Keratinocyte (primary cell): ENCODE results near the gene CLEC2D. TPM values are rescaled to one million over a fixed set of nuclear protein-coding genes. Genes with fewer than 3 reads are reported as not detected.

Experiments used
- DNase-seq: peaks from one replicate; pipeline ENCODE4 v3.0.0-alpha.2; 2011; ENCODE audit warnings: low read depth, missing footprints, low spot score
- FAIRE-seq: peaks from 2 replicates; lab custom pipeline; 2011; peaks lifted over from hg19 to GRCh38; lab: Jason Lieb, UNC
- H2AFZ ChIP-seq: 2 replicates; pipeline ENCODE4 v1.6.0; 2012; ENCODE audit warnings: low read length, control low read depth, inconsistent platforms; ENCODE audit not compliant: control insufficient read depth
- H3K27ac ChIP-seq: 2 replicates; pipeline ENCODE4 v1.5.1; 2011; ENCODE audit warnings: low read length; ENCODE audit not compliant: control insufficient read depth, insufficient read depth
- H3K27me3 ChIP-seq: 3 replicates; pipeline ENCODE4 v1.6.0; 2011; ENCODE audit warnings: low read length; ENCODE audit not compliant: control insufficient read depth, insufficient read depth; ENCODE audit errors: extremely low read depth
- H3K36me3 ChIP-seq, 2 experiments: 2 replicates in 1 of 2; 3 replicates in 1 of 2; pipeline ENCODE4 v1.5.1; 2011; ENCODE audit warnings: low read length in 2 of 2, mild to moderate bottlenecking in 1 of 2; ENCODE audit not compliant: control insufficient read depth in 2 of 2, insufficient read depth in 2 of 2; ENCODE audit errors: extremely low read depth in 1 of 2
- H3K4me1 ChIP-seq: 3 replicates; pipeline ENCODE4 v1.5.1; 2011; ENCODE audit warnings: low read length; ENCODE audit not compliant: control insufficient read depth, insufficient read depth; ENCODE audit errors: extremely low read depth
- H3K4me2 ChIP-seq: 3 replicates; pipeline ENCODE4 v1.6.0; 2011; ENCODE audit warnings: low read depth, low read length; ENCODE audit not compliant: control insufficient read depth, insufficient read depth; ENCODE audit errors: extremely low read depth
- H3K4me3 ChIP-seq, 3 experiments: fragments of 200-600 bp in 1 of 3; sonication (generic) in 1 of 3; 2 replicates in 2 of 3; 3 replicates in 1 of 3; pipeline ENCODE4 v1.5.1; 2011 to 2016; ENCODE audit warnings: low read length in 3 of 3, mild to moderate bottlenecking in 3 of 3, control low read depth in 2 of 3, inconsistent platforms in 1 of 3, low read depth in 1 of 3, mixed read lengths in 1 of 3, mixed run types in 1 of 3, moderate library complexity in 1 of 3; ENCODE audit not compliant: control insufficient read depth in 2 of 3, insufficient read depth in 2 of 3; ENCODE audit errors: extremely low read depth in 1 of 3
- H3K79me2 ChIP-seq: 2 replicates; pipeline ENCODE4 v1.6.0; 2012; ENCODE audit warnings: low read length; ENCODE audit not compliant: control insufficient read depth, insufficient read depth
- H3K9ac ChIP-seq: 3 replicates; pipeline ENCODE4 v1.6.0; 2011; ENCODE audit warnings: low read length; ENCODE audit not compliant: control insufficient read depth, insufficient read depth; ENCODE audit errors: extremely low read depth
- H3K9me1 ChIP-seq: 3 replicates; pipeline ENCODE4 v1.6.0; 2011; ENCODE audit warnings: low read length; ENCODE audit not compliant: control insufficient read depth, insufficient read depth; ENCODE audit errors: extremely low read depth
- H3K9me3 ChIP-seq: 2 replicates; pipeline ENCODE4 v1.5.1; 2012; ENCODE audit warnings: low read depth, low read length; ENCODE audit not compliant: control insufficient read depth
- H4K20me1 ChIP-seq: 3 replicates; pipeline ENCODE4 v1.6.0; 2011; ENCODE audit warnings: low read length; ENCODE audit not compliant: control insufficient read depth, insufficient read depth; ENCODE audit errors: extremely low read depth
- CTCF ChIP-seq, 3 experiments: IDR thresholded peaks in 1 of 3; conservative IDR thresholded peaks in 1 of 3; optimal IDR thresholded peaks in 1 of 3; 2 replicates in 2 of 3; 3 replicates in 1 of 3; pipeline versions ENCODE3 to v1.5.1; 2011; ENCODE audit warnings: low read length in 3 of 3, mild to moderate bottlenecking in 3 of 3, moderate library complexity in 2 of 3, control low read depth in 1 of 3, inconsistent platforms in 1 of 3; ENCODE audit not compliant: insufficient read depth in 2 of 3; ENCODE audit errors: extremely low read depth in 1 of 3
- EZH2 ChIP-seq: IDR thresholded peaks from one replicate; pipeline ENCODE4 v1.6.1; 2012; ENCODE audit warnings: inconsistent platforms, mild to moderate bottlenecking, low read length, moderate library complexity
- dilution Hi-C: fragments of 300-500 bp; cut with MboI; formaldehyde crosslinking; loops from one replicate; pipeline ENCODE4 v1.7.0; 2020; ENCODE audit warnings: low sequenced_read_pairs; ENCODE audit not compliant: extremely low pct_ligation_motif_present
- polyA plus RNA-seq, 5 experiments: library from polyadenylated mRNA; depleted of rRNA in 3 of 5; stranded (reverse) in 3 of 5; stranded (forward) in 1 of 5; unstranded in 1 of 5; fragments of >200 nt; gene quantifications; 1 replicate in 1 of 5; 2 replicates in 3 of 5; 3 replicates in 1 of 5; pipeline versions ENCODE4 v1.2.1 to v1.2.3, GENCODE V29; 2011 to 2012; ENCODE audit warnings: missing spikeins in 2 of 5, low read depth in 1 of 5, low replicate concordance in 1 of 5

CLEC2D gene
- polyA plus RNA-seq, 1 donor (not counting 4 experiments of a cell fraction or from before 2014, with no cell fraction given), result 2.3 TPM

GRCh38 chr12:9662488-9662887 is 7.0 kb upstream of the CLEC2D start:
- Histone ChIP-seq H3K4me1 (peaks cover 2% of the 10 kb centered on the region), H3K79me2 (no peaks in the 10 kb centered on the region), H3K4me2 (no peak overlapping the region), H3K4me3 (no peak overlapping the region), H3K9me3 (no peaks in the 10 kb centered on the region), H3K27me3 (no peaks in the 10 kb centered on the region), H4K20me1 (no peaks in the 10 kb centered on the region), H3K9ac (no peak overlapping the region), H3K36me3 (peaks cover 0 to 7% of the 10 kb centered on the region in 2 experiments), H3K27ac (no peak overlapping the region), H3K9me1 (no peaks in the 10 kb centered on the region), H2AFZ (no peak overlapping the region)
- DNase-seq (no peak), FAIRE-seq (no peak)
- dilution Hi-C loops, result no loop called here
- no peak for TF ChIP-seq CTCF (optimal IDR thresholded peaks at IDR 0.05 in 1 of 3, IDR thresholded peaks at IDR 0.05 in 1 of 3, conservative IDR thresholded peaks at IDR 0.05 in 1 of 3; ENCODE audit: extremely low read depth in 1 of 3, insufficient read depth in 2 of 3, low read length in 3 of 3)
- no peak for TF ChIP-seq EZH2

- Histone ChIP-seq H3K9ac (no peak overlapping the region), H4K20me1 (no peaks in the 10 kb centered on the region), H3K9me3 (no peaks in the 10 kb centered on the region), H3K27me3 (no peaks in the 10 kb centered on the region), H2AFZ (no peak overlapping the region), H3K4me2 (no peak overlapping the region), H3K27ac (no peak overlapping the region), H3K36me3 (no peaks in the 10 kb centered on the region), H3K4me3 (no peak overlapping the region), H3K9me1 (no peaks in the 10 kb centered on the region), H3K79me2 (no peaks in the 10 kb centered on the region), H3K4me1 (peaks cover 6% of the 10 kb centered on the region)
- DNase-seq (no peak), FAIRE-seq (no peak)
- dilution Hi-C loops, result no loop called here
- TF ChIP-seq CTCF (optimal IDR thresholded peaks at IDR 0.05 in 1 of 3, IDR thresholded peaks at IDR 0.05 in 1 of 3, conservative IDR thresholded peaks at IDR 0.05 in 1 of 3; ENCODE audit: extremely low read depth in 1 of 3, insufficient read depth in 2 of 3, low read length in 3 of 3), result no peak
- no peak for TF ChIP-seq EZH2
Observed at GRCh38 chr12:9667403-9668160, 1.9 kb upstream of the CLEC2D start.
